ENCODE results near the gene ECT2. TPM values are rescaled to one million over a fixed set of nuclear protein-coding genes. Genes with fewer than 3 reads are reported as not detected.
"Not testable (repeated sequence)": the region's sequence is repeated elsewhere in the genome, so short reads cannot be mapped to it uniquely, and the experiment has no call there.

The ECT2 gene
- total RNA-seq, 2 experiments from 2014 or later = 34.2 to 38.4 TPM

GRCh38 chr3:172814738-172815137 lies 64.2 kb downstream of the ECT2 start:
- DNase-seq = no peak
- H3K9me3 Mint-ChIP-seq = no peaks in the 10 kb centered on the region

GRCh38 chr3:172815857-172816256 lies 65.3 kb downstream of the ECT2 start:
- Mint-ChIP-seq H3K27ac (no peak overlapping the region), H3K36me3 (peaks cover 5% of the 10 kb centered on the region), H3K4me3 (no peak overlapping the region), H3K9me3 (no peaks in the 10 kb centered on the region), H3K27me3 (no peaks in the 10 kb centered on the region), H3K4me1 (no peaks in the 10 kb centered on the region)
- DNase-seq = no peak

More at GRCh38 chr3:172814738-172815137, 64.2 kb downstream of the ECT2 start:
- Mint-ChIP-seq H3K4me3 (no peak overlapping the region), H3K4me1 (no peaks in the 10 kb centered on the region), H3K36me3 (peaks cover 3% of the 10 kb centered on the region), H3K27me3 (no peaks in the 10 kb centered on the region), H3K27ac (no peak overlapping the region)

GRCh38 chr3:172816281-172816680 lies 65.8 kb downstream of the ECT2 start:
- Mint-ChIP-seq H3K27me3 (no peaks in the 10 kb centered on the region), H3K36me3 (peaks cover 5% of the 10 kb centered on the region), H3K9me3 (no peaks in the 10 kb centered on the region), H3K4me3 (no peak overlapping the region), H3K27ac (no peak overlapping the region), H3K4me1 (no peaks in the 10 kb centered on the region)
- DNase-seq = no peak

GRCh38 chr3:172816968-172817367 lies 66.4 kb downstream of the ECT2 start:
- H3K27ac Mint-ChIP-seq = no peak overlapping the region
- no peaks in the 10 kb centered on the region for H3K4me1 Mint-ChIP-seq
- H3K36me3 Mint-ChIP-seq = peaks cover 5% of the 10 kb centered on the region

GRCh38 chr3:172820492-172820891 lies 70.0 kb downstream of the ECT2 start:
- Mint-ChIP-seq H3K4me3 (no peak overlapping the region), H3K27me3 (no peaks in the 10 kb centered on the region), H3K36me3 (peaks cover 11% of the 10 kb centered on the region), H3K4me1 (no peaks in the 10 kb centered on the region), H3K9me3 (peaks cover 9% of the 10 kb centered on the region), H3K27ac (no peak overlapping the region)
- DNase-seq = no peak

More at GRCh38 chr3:172816968-172817367, 66.4 kb downstream of the ECT2 start:
- Mint-ChIP-seq H3K27me3 (no peaks in the 10 kb centered on the region), H3K4me3 (no peak overlapping the region), H3K9me3 (no peaks in the 10 kb centered on the region)
- DNase-seq = no peak

GRCh38 chr3:172824229-172824628 lies 73.7 kb downstream of the ECT2 start:
- H3K9me3 Mint-ChIP-seq = peaks cover 15% of the 10 kb centered on the region
- no peak overlapping the region for H3K27ac Mint-ChIP-seq

GRCh38 chr3:172827231-172827630 lies 76.7 kb downstream of the ECT2 start:
- DNase-seq, H3K27ac Mint-ChIP-seq, H3K4me3 Mint-ChIP-seq, H3K27me3 Mint-ChIP-seq, H3K4me1 Mint-ChIP-seq, H3K36me3 Mint-ChIP-seq: not testable (repeated sequence)
- peaks cover 15% of the 10 kb centered on the region for H3K9me3 Mint-ChIP-seq

More at GRCh38 chr3:172824229-172824628, 73.7 kb downstream of the ECT2 start:
- no peaks in the 10 kb centered on the region for H3K27me3 Mint-ChIP-seq
- H3K4me1 Mint-ChIP-seq = no peaks in the 10 kb centered on the region
- H3K36me3 Mint-ChIP-seq = peaks cover 13% of the 10 kb centered on the region
- DNase-seq = no peak
- no peak overlapping the region for H3K4me3 Mint-ChIP-seq

- no peaks in the 10 kb centered on the region for H3K9me3 Mint-ChIP-seq
- no peaks in the 10 kb centered on the region for H3K4me1 Mint-ChIP-seq
- no peaks in the 10 kb centered on the region for H3K36me3 Mint-ChIP-seq
- DNase-seq = no peak
- H3K27ac Mint-ChIP-seq = no peak overlapping the region
- no peak overlapping the region for H3K4me3 Mint-ChIP-seq
- no peaks in the 10 kb centered on the region for H3K27me3 Mint-ChIP-seq
Measured at GRCh38 chr3:172832983-172833382, 82.5 kb downstream of the ECT2 start.

- Mint-ChIP-seq H3K4me3 (no peak overlapping the region), H3K4me1 (no peaks in the 10 kb centered on the region), H3K9me3 (no peaks in the 10 kb centered on the region), H3K27ac (no peak overlapping the region), H3K36me3 (no peaks in the 10 kb centered on the region), H3K27me3 (no peaks in the 10 kb centered on the region)
- DNase-seq = no peak
Measured at GRCh38 chr3:172836390-172836997, 86.0 kb downstream of the ECT2 start.

GRCh38 chr3:172839679-172840078 lies 89.2 kb downstream of the ECT2 start:
- Mint-ChIP-seq H3K27ac (no peak overlapping the region), H3K4me3 (no peak overlapping the region), H3K4me1 (no peaks in the 10 kb centered on the region), H3K9me3 (no peaks in the 10 kb centered on the region), H3K27me3 (no peaks in the 10 kb centered on the region), H3K36me3 (no peaks in the 10 kb centered on the region)
- no peak for DNase-seq

- H3K9me3 Mint-ChIP-seq = no peaks in the 10 kb centered on the region
- no peaks in the 10 kb centered on the region for H3K36me3 Mint-ChIP-seq
- DNase-seq = no peak
- H3K27ac Mint-ChIP-seq = no peak overlapping the region
- H3K4me1 Mint-ChIP-seq = no peaks in the 10 kb centered on the region
- no peak overlapping the region for H3K4me3 Mint-ChIP-seq
- no peaks in the 10 kb centered on the region for H3K27me3 Mint-ChIP-seq
Measured at GRCh38 chr3:172840463-172840862, 89.9 kb downstream of the ECT2 start.

GRCh38 chr3:172840913-172841312 lies 90.4 kb downstream of the ECT2 start:
- H3K4me1 Mint-ChIP-seq = no peaks in the 10 kb centered on the region
- H3K36me3 Mint-ChIP-seq = no peaks in the 10 kb centered on the region
- no peak for DNase-seq
- no peaks in the 10 kb centered on the region for H3K9me3 Mint-ChIP-seq
- H3K27me3 Mint-ChIP-seq = no peaks in the 10 kb centered on the region
- no peak overlapping the region for H3K4me3 Mint-ChIP-seq
- H3K27ac Mint-ChIP-seq = no peak overlapping the region

GRCh38 chr3:172844428-172844827 lies 93.9 kb downstream of the ECT2 start:
- DNase-seq = no peak
- H3K4me1 Mint-ChIP-seq = peaks cover 3% of the 10 kb centered on the region
- H3K27ac Mint-ChIP-seq = no peak overlapping the region
- no peaks in the 10 kb centered on the region for H3K9me3 Mint-ChIP-seq
- no peaks in the 10 kb centered on the region for H3K27me3 Mint-ChIP-seq
- H3K36me3 Mint-ChIP-seq = no peaks in the 10 kb centered on the region
- H3K4me3 Mint-ChIP-seq = no peak overlapping the region

- H3K27ac Mint-ChIP-seq = peak overlapping the region; percentile 14
- no peak for DNase-seq
Measured at GRCh38 chr3:172846103-172846561, 95.6 kb downstream of the ECT2 start.

GRCh38 chr3:172846706-172847105 lies 96.2 kb downstream of the ECT2 start:
- Mint-ChIP-seq H3K27ac (no peak overlapping the region), H3K9me3 (no peaks in the 10 kb centered on the region), H3K27me3 (peaks cover 6% of the 10 kb centered on the region), H3K4me1 (peaks cover 3% of the 10 kb centered on the region), H3K36me3 (no peaks in the 10 kb centered on the region), H3K4me3 (no peak overlapping the region)
- no peak for DNase-seq

More at GRCh38 chr3:172846103-172846561, 95.6 kb downstream of the ECT2 start:
- peaks cover 6% of the 10 kb centered on the region for H3K27me3 Mint-ChIP-seq
- no peak overlapping the region for H3K4me3 Mint-ChIP-seq
- no peaks in the 10 kb centered on the region for H3K36me3 Mint-ChIP-seq
- peaks cover 3% of the 10 kb centered on the region for H3K4me1 Mint-ChIP-seq
- no peaks in the 10 kb centered on the region for H3K9me3 Mint-ChIP-seq

- no peak for DNase-seq
- no peak overlapping the region for H3K4me3 Mint-ChIP-seq
- H3K36me3 Mint-ChIP-seq = no peaks in the 10 kb centered on the region
- no peak overlapping the region for H3K27ac Mint-ChIP-seq
- peaks cover 3% of the 10 kb centered on the region for H3K4me1 Mint-ChIP-seq
- H3K27me3 Mint-ChIP-seq = peaks cover 6% of the 10 kb centered on the region
- H3K9me3 Mint-ChIP-seq = no peaks in the 10 kb centered on the region
Measured at GRCh38 chr3:172847292-172847691, 96.8 kb downstream of the ECT2 start.
